Measurements from ENCODE around the gene YKT6. TPM values are rescaled to one million over a fixed set of nuclear protein-coding genes. Genes with fewer than 3 reads are reported as not detected.

YKT6 gene
- total and polyA plus RNA-seq, 2 of the 8 experiments (the other 6 are each of a cell fraction or from before 2014, with no cell fraction given), result 75.3 to 103 TPM

DNA sequence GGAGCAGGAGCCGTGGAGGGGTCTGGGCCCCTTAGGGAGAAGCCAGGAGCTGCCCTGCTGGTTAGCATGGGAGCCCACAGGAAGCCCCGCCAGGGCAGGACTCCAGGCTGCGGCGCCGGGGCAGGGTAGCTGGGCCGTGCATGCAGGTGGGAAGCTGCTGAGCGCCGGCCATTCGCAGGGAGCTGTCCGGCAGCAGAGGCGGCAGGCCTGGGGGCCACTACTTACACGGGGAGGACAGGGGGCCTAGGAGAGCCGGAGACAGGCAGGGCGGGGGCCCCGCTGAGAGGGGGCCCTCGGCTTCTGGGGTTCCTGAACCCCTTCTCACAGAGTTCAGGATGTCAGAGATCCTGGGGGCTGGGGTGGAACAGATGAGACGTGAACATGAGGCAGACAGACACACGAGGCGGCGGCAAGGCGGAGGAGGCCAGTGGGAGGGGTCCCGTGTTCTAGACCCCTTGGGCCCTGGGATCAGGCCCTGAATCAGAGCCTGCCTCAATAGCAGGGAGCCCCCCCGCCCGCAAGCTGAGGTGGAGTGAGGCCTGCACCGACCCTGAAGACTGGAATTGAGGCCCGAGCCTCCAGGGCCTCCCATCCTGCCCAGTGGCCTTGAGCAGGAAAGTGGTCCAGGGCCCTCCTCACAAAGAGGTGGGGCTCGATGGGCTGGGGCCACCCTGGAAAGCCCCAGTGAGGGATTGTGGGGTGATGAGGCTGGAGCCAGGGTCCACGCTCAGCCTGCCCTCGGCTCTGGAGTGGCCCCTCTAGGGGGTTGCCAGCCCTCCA, 28.0 kb downstream of the YKT6 start:
- Histone ChIP-seq H4K8ac (ENCODE audit: extremely low read depth, insufficient read depth, low read length) (peak overlapping the region; percentile 85; the same call in 1 of the 2 replicates), H3K14ac (ENCODE audit: insufficient read length) (no peak overlapping the region), H2BK120ac (replicated peaks; ENCODE audit: low read depth, low read length) (no peak overlapping the region), H3K27ac (ENCODE audit: low read depth, low read length) (no peak overlapping the region), H2AK5ac (ENCODE audit: low read depth, low read length) (no peak overlapping the region), H3K23me2 (ENCODE audit: low read depth, low read length) (no peaks in the 10 kb centered on the region; the same call in 1 of the 2 replicates), H3K23ac (ENCODE audit: insufficient read length) (no peak overlapping the region), H3K36me3 (ENCODE audit: control insufficient read depth in 2 of 4, insufficient read depth in 4 of 4, low read length in 3 of 4) (no peaks in the 10 kb centered on the region), H4K20me1 (replicated peaks in 1 of 2; ENCODE audit: control insufficient read depth in 1 of 2, insufficient read depth in 2 of 2, low read length in 2 of 2) (no peaks in the 10 kb centered on the region), H3K4me2 (ENCODE audit: insufficient read depth in 1 of 2, low read depth in 2 of 2, low read length in 2 of 2) (no peak overlapping the region), H2AFZ (ENCODE audit: low read length) (no peak overlapping the region), H2BK12ac (ENCODE audit: low read depth, low read length) (no peak overlapping the region), H3K9ac (replicated peaks in 1 of 4; ENCODE audit: extremely low read depth in 1 of 4, low read depth in 3 of 4, low read length in 3 of 4) (no peak overlapping the region), H4K5ac (ENCODE audit: insufficient read length, low read depth, low read length) (no peak overlapping the region), H2BK15ac (ENCODE audit: low read length) (no peak overlapping the region), H3K79me1 (ENCODE audit: low read depth, low read length) (no peaks in the 10 kb centered on the region), H3K79me2 (ENCODE audit: control insufficient read depth in 1 of 2, insufficient read depth in 2 of 2, low read length in 2 of 2) (no peaks in the 10 kb centered on the region), H3K56ac (replicated peaks; ENCODE audit: insufficient read length, low read depth, low read length) (no peak overlapping the region), H3K4me3 (ENCODE audit: extremely low read depth in 1 of 4, insufficient read depth in 2 of 4, low read depth in 3 of 4, low read length in 4 of 4) (no peak overlapping the region), H3K4ac (replicated peaks; ENCODE audit: insufficient read length, low read depth, low read length) (no peak overlapping the region), H3K9me3 (ENCODE audit: insufficient read depth in 2 of 2, low read depth in 1 of 2, low read length in 1 of 2) (no peaks in the 10 kb centered on the region), H3K4me1 (replicated peaks in 1 of 4; ENCODE audit: control insufficient read depth in 3 of 4, insufficient read depth in 4 of 4, low read length in 3 of 4) (peaks cover 0 to 9% (median 0%) of the 10 kb centered on the region in 4 experiments; a peak in 2 of 7 replicates), H4K91ac (replicated peaks; ENCODE audit: insufficient read length, low read length) (no peak overlapping the region), H3K18ac (ENCODE audit: extremely low read depth, low read length) (no peak overlapping the region), H2BK5ac (ENCODE audit: low read depth, low read length) (no peak overlapping the region), H2BK20ac (ENCODE audit: low read length) (no peak overlapping the region), H3K27me3 (replicated peaks in 1 of 4; ENCODE audit: control insufficient read depth in 3 of 4, extremely low read depth in 1 of 4, insufficient read depth in 3 of 4, low read length in 3 of 4) (no peaks in the 10 kb centered on the region)
- ChIA-PET POLR2A (ENCODE audit: partially characterized antibody) (no interaction called here), CTCF (ENCODE audit: partially characterized antibody) (interaction anchor here (0.6 to 1.8 kb wide), 6 partner anchors 8 to 119 kb away, joined by 3 to 8 read pairs (median 4); no protein-coding TSS in a partner anchor)
- FAIRE-seq, result no peak
- WGBS, 2 experiments (ENCODE audit: extremely low coverage in 1 of 2, insufficient coverage in 1 of 2, insufficient read length in 1 of 2, insufficient replicate concordance in 2 of 2, low coverage in 1 of 2, low lambda C conversion rate in 2 of 2, missing lambda C conversion rate in 1 of 2), result 90% methylated on average over 24 of the region's 29 CpGs; no CpG with 5 or more reads in 1 of the 2 experiments
- no peak for DNase-seq (ENCODE audit: low read depth in 1 of 2, low spot score in 2 of 2)
- TF ChIP-seq, protein P1, sequence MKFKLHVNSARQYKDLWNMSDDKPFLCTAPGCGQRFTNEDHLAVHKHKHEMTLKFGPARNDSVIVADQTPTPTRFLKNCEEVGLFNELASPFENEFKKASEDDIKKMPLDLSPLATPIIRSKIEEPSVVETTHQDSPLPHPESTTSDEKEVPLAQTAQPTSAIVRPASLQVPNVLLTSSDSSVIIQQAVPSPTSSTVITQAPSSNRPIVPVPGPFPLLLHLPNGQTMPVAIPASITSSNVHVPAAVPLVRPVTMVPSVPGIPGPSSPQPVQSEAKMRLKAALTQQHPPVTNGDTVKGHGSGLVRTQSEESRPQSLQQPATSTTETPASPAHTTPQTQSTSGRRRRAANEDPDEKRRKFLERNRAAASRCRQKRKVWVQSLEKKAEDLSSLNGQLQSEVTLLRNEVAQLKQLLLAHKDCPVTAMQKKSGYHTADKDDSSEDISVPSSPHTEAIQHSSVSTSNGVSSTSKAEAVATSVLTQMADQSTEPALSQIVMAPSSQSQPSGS (IDR thresholded peaks at IDR 0.05; ENCODE audit: low read length), result no peak
- TF ChIP-seq SUZ12 (IDR thresholded peaks at IDR 0.05; ENCODE audit: low read length), result no peak
- TF ChIP-seq JUN (IDR thresholded peaks at IDR 0.05; ENCODE audit: low read depth, low read length), result no peak
- TF ChIP-seq CBX8 (IDR thresholded peaks at IDR 0.05; ENCODE audit: borderline replicate concordance, low read depth, low read length), result no peak
- no peak for TF ChIP-seq BACH1 (IDR thresholded peaks at IDR 0.05; ENCODE audit: low read length)

Measured in H1 (cell line).